Left colon (tissue), 2 donors: ENCODE data around the gene HPN. TPM values are rescaled to one million over a fixed set of nuclear protein-coding genes. Genes with fewer than 3 reads are reported as not detected.

ENCODE experiments used
- ATAC-seq: fragments of 200-7000 bp; cut with Tn5 transposase; one replicate; pipeline ENCODE4 v1.9.1; 2020; ENCODE audit warnings: mild to moderate bottlenecking, moderate library complexity
- DNase-seq, 2 donors: peaks; one replicate each; pipeline ENCODE4 v3.0.0-alpha.2; 2020
- intact Hi-C, 2 donors: fragments of 100-400 bp; cut with DNase I in 1 of 2; cut with micrococcal nuclease in 1 of 2; formaldehyde crosslinking; loops; one replicate each; pipeline versions ENCODE4 v1.11.2 to v1.14.0; 2022; cut with DNase I, micrococcal nuclease
- total RNA-seq, 2 donors: library from RNA; stranded (reverse); fragmentation: NEBNext Ultra II Directional; extraction: Animal tissue kit (Norgen Biotek cat#: 25700); gene quantifications; one replicate each; pipeline ENCODE4 v1.2.1, GENCODE V29; 2021
- donor health status: DM: no; HTN: no; CAD: no.
- donor health status: DM: yes; HTN: yes; CAD: no.

HPN gene
- total RNA-seq, 2 donors from 2014 or later: 0.95 to 1.1 TPM

GRCh38 chr19:35105411-35106290 is 64.1 kb downstream of the HPN start:
- DNase-seq (no peak), ATAC-seq (no peak)
- intact Hi-C loops: no loop called here

GRCh38 chr19:35106291-35106583 is 64.7 kb downstream of the HPN start:
- no peak for ATAC-seq
- intact Hi-C loops: no loop called here

GRCh38 chr19:35106898-35107541 is 65.5 kb downstream of the HPN start:
- ATAC-seq: no peak
- no peak for DNase-seq
- intact Hi-C loops: no loop called here

More at GRCh38 chr19:35106291-35106583, 64.7 kb downstream of the HPN start:
- DNase-seq: no peak

- intact Hi-C loops: no loop called here
- DNase-seq: peak; percentile 48 to 73
- peak; percentile 79 for ATAC-seq
Measured at GRCh38 chr19:35107545-35107944, 66.0 kb downstream of the HPN start.

GRCh38 chr19:35108730-35109129 is 67.2 kb downstream of the HPN start:
- ATAC-seq (no peak), DNase-seq (no peak)
- intact Hi-C loops: no loop called here

- peak; percentile 65 for ATAC-seq
- DNase-seq: peak; percentile 63 to 69
- intact Hi-C loops: no loop called here
Measured at GRCh38 chr19:35109395-35110112, 68.0 kb downstream of the HPN start.

- intact Hi-C loops: no loop called here
- ATAC-seq (no peak), DNase-seq (no peak)
Measured at GRCh38 chr19:35110974-35111373, 69.5 kb downstream of the HPN start.

- ATAC-seq (no peak), DNase-seq (no peak)
- intact Hi-C loops: no loop called here
Measured at GRCh38 chr19:35112995-35113688, 71.6 kb downstream of the HPN start.

GRCh38 chr19:35114353-35115176 is 73.0 kb downstream of the HPN start:
- peak; percentile 65 for ATAC-seq
- peak; percentile 85 to 86 for DNase-seq
- intact Hi-C loops: no loop called here

GRCh38 chr19:35115177-35115951 is 73.8 kb downstream of the HPN start, which contains the start of gene FXYD3:
Gene FXYD3 (plus strand): TSS chr19:35115823. CDS start chr19:35119377, 3,554 bp downstream.
- intact Hi-C loops: no loop called here
- ATAC-seq (peak; percentile 68), DNase-seq (peak; percentile 80 to 88)

Other genes with a start within 250 kb of the HPN start
- 1 to 10 TPM; 2.2 to 2.7 TPM for gene ZNF30, start 114.8 kb upstream of the HPN start, total RNA-seq
- 1 to 10 TPM; 5.8 to 6.4 TPM for gene ZNF792, start 77.5 kb upstream of the HPN start, total RNA-seq
- gene GRAMD1A, start 41.4 kb upstream of the HPN start, total RNA-seq: 10 to 100 TPM; 17.1 to 32.3 TPM
- gene SCN1B, start 11.3 kb upstream of the HPN start, total RNA-seq: 1 to 10 TPM; 2.2 to 4.1 TPM
- gene FXYD3, start 74.1 kb downstream of the HPN start, total RNA-seq: 1,000 to 10,000 TPM; 4,169 to 4,218 TPM
- gene LGI4, start 93.3 kb downstream of the HPN start, total RNA-seq: 10 to 100 TPM in 1 of 2 donors, 1 to 10 TPM in 1; 9.7 to 14.2 TPM
- gene FXYD1, start 97.1 kb downstream of the HPN start, total RNA-seq: 10 to 100 TPM in 1 of 2 donors, 1 to 10 TPM in 1; 7.7 to 30.3 TPM
- not detected for gene FXYD7, start 101.5 kb downstream of the HPN start, total RNA-seq
- 10 to 100 TPM; 14.9 to 18.3 TPM for gene FXYD5, start 113.0 kb downstream of the HPN start, total RNA-seq
- gene FAM187B, start 187.0 kb downstream of the HPN start, total RNA-seq: not detected
- 100 to 1,000 TPM; 323 to 324 TPM for gene LSR, start 207.3 kb downstream of the HPN start, total RNA-seq
- 10 to 100 TPM; 85.9 to 96.2 TPM for gene USF2, start 227.2 kb downstream of the HPN start, total RNA-seq
- gene HAMP, start 240.8 kb downstream of the HPN start, total RNA-seq: not detected